WTC11 (cell line): Measurements from ENCODE around the gene DTHD1. TPM values are rescaled to one million over a fixed set of nuclear protein-coding genes. Genes with fewer than 3 reads are reported as not detected.

Experiments
- ATAC-seq: fragments of 200-7000 bp; cut with Tn5 transposase; 2 replicates; pipeline ENCODE4 v1.10.0; 2021; ENCODE audit warnings: mild to moderate bottlenecking, moderate library complexity
- CTCF ChIA-PET: fragments of 300-600 bp; sonication (Branson Sonifier 250); formaldehyde crosslinking; loops from one replicate; lab custom pipeline; 2021; ENCODE audit warnings: antibody characterized with exemption; lab: Charles Lee
- POLR2A ChIA-PET: fragments of 350-600 bp; sonication (Branson Sonifier 250); formaldehyde crosslinking; loops from one replicate; lab custom pipeline; 2021; ENCODE audit warnings: antibody characterized with exemption; lab: Charles Lee
- DNase-seq: peaks from one replicate; pipeline ENCODE4 v3.0.0; 2021; ENCODE audit warnings: low spot score
- H3K27ac Mint-ChIP-seq: 2 replicates; pipeline ENCODE4 v1.8.0; 2021; ENCODE audit warnings: mixed read lengths
- H3K27me3 Mint-ChIP-seq: 2 replicates; pipeline ENCODE4 v1.8.0; 2021; ENCODE audit warnings: low read depth, mild to moderate bottlenecking, moderate library complexity, mixed read lengths
- H3K36me3 Mint-ChIP-seq: 2 replicates; pipeline ENCODE4 v1.8.0; 2021; ENCODE audit warnings: mixed read lengths
- H3K4me1 Mint-ChIP-seq: 2 replicates; pipeline ENCODE4 v1.8.0; 2022; ENCODE audit warnings: mixed read lengths
- H3K4me3 Mint-ChIP-seq: 2 replicates; pipeline ENCODE4 v1.8.0; 2021; ENCODE audit warnings: mild to moderate bottlenecking, moderate library complexity, mixed read lengths
- H3K9me3 Mint-ChIP-seq: 2 replicates; pipeline ENCODE4 v1.8.0; 2021; ENCODE audit warnings: mixed read lengths
- ARID4B ChIP-seq: sonication (generic); formaldehyde crosslinking; IDR thresholded peaks from 2 replicates; pipeline ENCODE4 v1.8.0; 2023; ENCODE audit warnings: missing genetic modification reagents, mild to moderate bottlenecking, borderline replicate concordance
- ATF1 ChIP-seq: sonication (generic); formaldehyde crosslinking; IDR thresholded peaks from 2 replicates; pipeline ENCODE4 v1.8.1; 2023; ENCODE audit warnings: mild to moderate bottlenecking, moderate library complexity, missing genetic modification reagents
- ATF2 ChIP-seq: sonication (generic); formaldehyde crosslinking; IDR thresholded peaks from 2 replicates; pipeline ENCODE4 v1.8.1; 2022; ENCODE audit warnings: low read depth, missing genetic modification reagents, borderline replicate concordance
- CREM ChIP-seq: sonication (generic); formaldehyde crosslinking; IDR thresholded peaks from 2 replicates; pipeline ENCODE4 v1.8.1; 2022; ENCODE audit warnings: mild to moderate bottlenecking, missing genetic modification reagents, moderate library complexity
- EMX1 ChIP-seq: fragments of 250-450 bp; sonication (Bioruptor Pico); IDR thresholded peaks from 2 replicates; pipeline ENCODE4 v1.8.0; 2021; ENCODE audit warnings: mild to moderate bottlenecking
- FOXP1 ChIP-seq: sonication (generic); formaldehyde crosslinking; IDR thresholded peaks from 2 replicates; pipeline ENCODE4 v1.8.0; 2022; ENCODE audit warnings: missing genetic modification reagents, mild to moderate bottlenecking, moderate library complexity, borderline replicate concordance
- FOXP4 ChIP-seq: sonication (generic); formaldehyde crosslinking; IDR thresholded peaks from 2 replicates; pipeline ENCODE4 v1.8.0; 2022; ENCODE audit warnings: mild to moderate bottlenecking, missing genetic modification reagents
- IRF2 ChIP-seq: sonication (generic); formaldehyde crosslinking; IDR thresholded peaks from 2 replicates; pipeline ENCODE4 v1.8.0; 2022; ENCODE audit warnings: low read depth, missing genetic modification reagents, borderline replicate concordance
- MYBL2 ChIP-seq: sonication (generic); formaldehyde crosslinking; IDR thresholded peaks from 2 replicates; pipeline ENCODE4 v1.8.1; 2023; ENCODE audit warnings: mild to moderate bottlenecking, moderate library complexity, missing genetic modification reagents
- ZBTB21 ChIP-seq: sonication (generic); formaldehyde crosslinking; IDR thresholded peaks from 2 replicates; pipeline ENCODE4 v1.8.1; 2023; ENCODE audit warnings: mild to moderate bottlenecking, missing genetic modification reagents, borderline replicate concordance
- ZNF121 ChIP-seq: sonication (generic); formaldehyde crosslinking; IDR thresholded peaks from 2 replicates; pipeline ENCODE4 v1.8.0; 2023; ENCODE audit warnings: missing genetic modification reagents
- ZNF219 ChIP-seq: sonication (generic); formaldehyde crosslinking; IDR thresholded peaks from 2 replicates; pipeline ENCODE4 v1.8.0; 2023; ENCODE audit warnings: missing genetic modification reagents, mild to moderate bottlenecking, borderline replicate concordance
- ZNF416 ChIP-seq: fragments of 250-450 bp; sonication (Bioruptor Pico); IDR thresholded peaks from 2 replicates; pipeline ENCODE4 v1.9.0; 2021; ENCODE audit warnings: mild to moderate bottlenecking, inconsistent platforms
- total RNA-seq: library from RNA; stranded (reverse); gene quantifications from 3 replicates; pipeline ENCODE4 v1.2.3, GENCODE V29; 2021
- TF ChIP-seq, protein P1 (sequence below): sonication (generic); formaldehyde crosslinking; IDR thresholded peaks from 2 replicates; pipeline ENCODE4 v1.8.1; 2022; ENCODE audit warnings: missing genetic modification reagents, borderline replicate concordance
- TF ChIP-seq, protein P2 (sequence below): sonication (generic); formaldehyde crosslinking; IDR thresholded peaks from 2 replicates; pipeline ENCODE4 v1.8.1; 2023; ENCODE audit warnings: mild to moderate bottlenecking, missing genetic modification reagents
- TF ChIP-seq, protein P3 (sequence below): sonication (generic); formaldehyde crosslinking; IDR thresholded peaks from 2 replicates; pipeline ENCODE4 v1.8.0; 2022; ENCODE audit warnings: missing genetic modification reagents
- TF ChIP-seq, protein P4 (sequence below): fragments of 250-450 bp; sonication (Bioruptor Pico); IDR thresholded peaks from 2 replicates; pipeline ENCODE4 v2.1.2; 2022; ENCODE audit warnings: mild to moderate bottlenecking, moderate library complexity

Gene DTHD1
- total RNA-seq, 1 experiment from 2014 or later = not detected

DNA sequence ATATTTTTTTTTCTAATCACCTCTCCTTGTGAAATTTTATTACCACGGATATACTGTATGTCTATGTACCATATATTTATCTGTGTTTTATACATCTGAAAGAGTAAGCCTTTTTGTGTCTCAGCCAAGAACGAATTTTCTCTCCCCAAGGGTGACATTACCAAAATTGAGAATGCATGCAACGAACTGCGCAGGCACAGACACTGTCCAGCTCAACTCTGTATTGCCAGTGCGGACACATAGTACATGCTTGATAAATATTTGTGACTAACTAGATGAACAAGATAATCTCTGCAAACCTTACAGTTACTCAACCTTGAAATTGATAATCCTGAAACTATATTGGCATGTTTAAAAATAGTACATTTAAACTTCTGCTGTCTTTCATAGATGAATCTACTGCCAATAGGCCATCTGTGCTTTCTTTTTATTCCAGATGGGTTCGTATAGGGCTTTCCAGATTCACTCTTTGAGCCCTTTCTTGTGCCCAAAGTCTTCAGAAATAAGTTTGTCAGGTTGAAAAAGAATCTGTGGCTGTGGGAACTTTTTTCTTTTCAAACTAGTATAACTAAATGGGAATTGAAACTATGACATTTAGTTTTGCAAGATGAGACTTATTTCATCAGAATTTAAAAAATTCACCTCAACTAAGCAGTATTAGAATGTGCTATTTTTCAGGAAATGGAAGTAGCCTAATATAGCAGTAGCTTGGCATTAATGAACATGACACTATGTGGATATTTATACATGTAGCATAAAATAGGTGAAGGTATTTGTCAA lies 38.9 kb downstream of the DTHD1 start:
- no peak overlapping the region for H3K4me3 Mint-ChIP-seq
- H3K9me3 Mint-ChIP-seq = 0 out of 2 replicates have a peak, but pooled peaks cover 3% of the 10 kb centered on the region
- DNase-seq (no peak), ATAC-seq (no peak)
- H3K4me1 Mint-ChIP-seq = no peaks in the 10 kb centered on the region
- ChIA-PET POLR2A (interaction anchor here (0.5 kb wide), 1 partner anchor 119 kb away, joined by 3 read pairs; no protein-coding TSS in a partner anchor), CTCF (no interaction called here)
- no peaks in the 10 kb centered on the region for H3K27me3 Mint-ChIP-seq
- no peak for TF ChIP-seq ATF2 (CRISPR knock-in tag)
- no peak for TF ChIP-seq ZNF416 (CRISPR knock-in tag)
- H3K36me3 Mint-ChIP-seq = no peaks in the 10 kb centered on the region
- no peak overlapping the region for H3K27ac Mint-ChIP-seq

- Mint-ChIP-seq H3K9me3 (0 out of 2 replicates have a peak, but pooled peaks cover 3% of the 10 kb centered on the region), H3K4me1 (no peaks in the 10 kb centered on the region), H3K36me3 (no peaks in the 10 kb centered on the region), H3K27ac (no peak overlapping the region), H3K27me3 (no peaks in the 10 kb centered on the region), H3K4me3 (no peak overlapping the region)
- ATAC-seq (no peak), DNase-seq (no peak)
- CTCF ChIA-PET = no interaction called here
- POLR2A ChIA-PET = interaction anchor here (0.6 kb wide), 1 partner anchor 96 kb away, joined by 3 read pairs; no protein-coding TSS in a partner anchor
- TF ChIP-seq MYBL2 (CRISPR knock-in tag) = no peak
- TF ChIP-seq CREM (CRISPR knock-in tag) = no peak
- no peak for TF ChIP-seq ZNF121 (CRISPR knock-in tag)
- TF ChIP-seq ATF1 (CRISPR knock-in tag) = no peak
- TF ChIP-seq, protein P1, sequence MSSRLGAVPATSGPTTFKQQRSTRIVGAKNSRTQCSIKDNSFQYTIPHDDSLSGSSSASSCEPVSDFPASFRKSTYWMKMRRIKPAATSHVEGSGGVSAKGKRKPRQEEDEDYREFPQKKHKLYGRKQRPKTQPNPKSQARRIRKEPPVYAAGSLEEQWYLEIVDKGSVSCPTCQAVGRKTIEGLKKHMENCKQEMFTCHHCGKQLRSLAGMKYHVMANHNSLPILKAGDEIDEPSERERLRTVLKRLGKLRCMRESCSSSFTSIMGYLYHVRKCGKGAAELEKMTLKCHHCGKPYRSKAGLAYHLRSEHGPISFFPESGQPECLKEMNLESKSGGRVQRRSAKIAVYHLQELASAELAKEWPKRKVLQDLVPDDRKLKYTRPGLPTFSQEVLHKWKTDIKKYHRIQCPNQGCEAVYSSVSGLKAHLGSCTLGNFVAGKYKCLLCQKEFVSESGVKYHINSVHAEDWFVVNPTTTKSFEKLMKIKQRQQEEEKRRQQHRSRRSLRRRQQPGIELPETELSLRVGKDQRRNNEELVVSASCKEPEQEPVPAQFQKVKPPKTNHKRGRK (CRISPR knock-in tag) = no peak
- TF ChIP-seq EMX1 = no peak
- TF ChIP-seq FOXP1 (CRISPR knock-in tag) = no peak
- TF ChIP-seq, protein P2, sequence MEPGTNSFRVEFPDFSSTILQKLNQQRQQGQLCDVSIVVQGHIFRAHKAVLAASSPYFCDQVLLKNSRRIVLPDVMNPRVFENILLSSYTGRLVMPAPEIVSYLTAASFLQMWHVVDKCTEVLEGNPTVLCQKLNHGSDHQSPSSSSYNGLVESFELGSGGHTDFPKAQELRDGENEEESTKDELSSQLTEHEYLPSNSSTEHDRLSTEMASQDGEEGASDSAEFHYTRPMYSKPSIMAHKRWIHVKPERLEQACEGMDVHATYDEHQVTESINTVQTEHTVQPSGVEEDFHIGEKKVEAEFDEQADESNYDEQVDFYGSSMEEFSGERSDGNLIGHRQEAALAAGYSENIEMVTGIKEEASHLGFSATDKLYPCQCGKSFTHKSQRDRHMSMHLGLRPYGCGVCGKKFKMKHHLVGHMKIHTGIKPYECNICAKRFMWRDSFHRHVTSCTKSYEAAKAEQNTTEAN (CRISPR knock-in tag) = no peak
- TF ChIP-seq FOXP4 = no peak
- TF ChIP-seq ZNF219 (CRISPR knock-in tag) = no peak
- no peak for TF ChIP-seq ZBTB21
- TF ChIP-seq, protein P3, sequence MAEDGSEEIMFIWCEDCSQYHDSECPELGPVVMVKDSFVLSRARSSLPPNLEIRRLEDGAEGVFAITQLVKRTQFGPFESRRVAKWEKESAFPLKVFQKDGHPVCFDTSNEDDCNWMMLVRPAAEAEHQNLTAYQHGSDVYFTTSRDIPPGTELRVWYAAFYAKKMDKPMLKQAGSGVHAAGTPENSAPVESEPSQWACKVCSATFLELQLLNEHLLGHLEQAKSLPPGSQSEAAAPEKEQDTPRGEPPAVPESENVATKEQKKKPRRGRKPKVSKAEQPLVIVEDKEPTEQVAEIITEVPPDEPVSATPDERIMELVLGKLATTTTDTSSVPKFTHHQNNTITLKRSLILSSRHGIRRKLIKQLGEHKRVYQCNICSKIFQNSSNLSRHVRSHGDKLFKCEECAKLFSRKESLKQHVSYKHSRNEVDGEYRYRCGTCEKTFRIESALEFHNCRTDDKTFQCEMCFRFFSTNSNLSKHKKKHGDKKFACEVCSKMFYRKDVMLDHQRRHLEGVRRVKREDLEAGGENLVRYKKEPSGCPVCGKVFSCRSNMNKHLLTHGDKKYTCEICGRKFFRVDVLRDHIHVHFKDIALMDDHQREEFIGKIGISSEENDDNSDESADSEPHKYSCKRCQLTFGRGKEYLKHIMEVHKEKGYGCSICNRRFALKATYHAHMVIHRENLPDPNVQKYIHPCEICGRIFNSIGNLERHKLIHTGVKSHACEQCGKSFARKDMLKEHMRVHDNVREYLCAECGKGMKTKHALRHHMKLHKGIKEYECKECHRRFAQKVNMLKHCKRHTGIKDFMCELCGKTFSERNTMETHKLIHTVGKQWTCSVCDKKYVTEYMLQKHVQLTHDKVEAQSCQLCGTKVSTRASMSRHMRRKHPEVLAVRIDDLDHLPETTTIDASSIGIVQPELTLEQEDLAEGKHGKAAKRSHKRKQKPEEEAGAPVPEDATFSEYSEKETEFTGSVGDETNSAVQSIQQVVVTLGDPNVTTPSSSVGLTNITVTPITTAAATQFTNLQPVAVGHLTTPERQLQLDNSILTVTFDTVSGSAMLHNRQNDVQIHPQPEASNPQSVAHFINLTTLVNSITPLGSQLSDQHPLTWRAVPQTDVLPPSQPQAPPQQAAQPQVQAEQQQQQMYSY = no peak
- no peak for TF ChIP-seq IRF2
- TF ChIP-seq, protein P4, sequence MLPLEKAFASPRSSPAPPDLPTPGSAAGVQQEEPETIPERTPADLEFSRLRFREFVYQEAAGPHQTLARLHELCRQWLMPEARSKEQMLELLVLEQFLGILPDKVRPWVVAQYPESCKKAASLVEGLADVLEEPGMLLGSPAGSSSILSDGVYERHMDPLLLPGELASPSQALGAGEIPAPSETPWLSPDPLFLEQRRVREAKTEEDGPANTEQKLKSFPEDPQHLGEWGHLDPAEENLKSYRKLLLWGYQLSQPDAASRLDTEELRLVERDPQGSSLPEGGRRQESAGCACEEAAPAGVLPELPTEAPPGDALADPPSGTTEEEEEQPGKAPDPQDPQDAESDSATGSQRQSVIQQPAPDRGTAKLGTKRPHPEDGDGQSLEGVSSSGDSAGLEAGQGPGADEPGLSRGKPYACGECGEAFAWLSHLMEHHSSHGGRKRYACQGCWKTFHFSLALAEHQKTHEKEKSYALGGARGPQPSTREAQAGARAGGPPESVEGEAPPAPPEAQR (CRISPR knock-in tag) = no peak
- TF ChIP-seq ARID4B (CRISPR knock-in tag) = no peak
Measured at GRCh38 chr4:36321176-36321575, 39.8 kb downstream of the DTHD1 start.
